Measurements from ENCODE around the gene DSC1. TPM values are rescaled to one million over a fixed set of nuclear protein-coding genes. Genes with fewer than 3 reads are reported as not detected.
"Not testable (repeated sequence)": the region's sequence is repeated elsewhere in the genome, so short reads cannot be mapped to it uniquely, and the experiment has no call there.

Gene DSC1
- total RNA-seq, 2 experiments from 2014 or later: 0.20 to 0.24 TPM

GRCh38 chr18:31123125-31123524 lies 39.5 kb downstream of the DSC1 start:
- CTCF ChIA-PET; intact Hi-C loops (cut with micrococcal nuclease); H3K27ac Mint-ChIP-seq; H3K4me1 Mint-ChIP-seq (ENCODE audit: low read depth); H3K4me3 Mint-ChIP-seq; DNase-seq; H3K36me3 Mint-ChIP-seq (ENCODE audit: low read depth); H3K27me3 Mint-ChIP-seq (ENCODE audit: low read depth): not testable (repeated sequence)
- peaks cover 13% of the 10 kb centered on the region for H3K9me3 Mint-ChIP-seq

DNA sequence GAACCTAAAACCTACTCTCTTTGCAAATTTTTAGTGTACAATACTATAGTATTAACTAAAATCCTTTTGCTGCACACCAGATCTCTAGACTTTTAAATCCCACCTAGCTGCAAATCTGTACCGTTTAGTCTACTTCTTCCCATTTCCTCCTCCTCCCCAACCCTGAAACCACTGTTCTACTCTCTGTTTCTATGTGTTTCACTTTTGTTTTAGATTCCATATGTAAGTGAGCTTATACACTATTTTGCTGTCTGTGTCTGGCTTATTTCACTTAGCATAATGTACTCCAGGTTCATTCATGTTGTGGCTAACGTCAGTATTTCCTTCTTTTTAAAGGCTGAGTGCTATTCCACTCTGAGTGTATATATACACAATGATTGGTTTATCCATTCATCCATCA lies 42.1 kb downstream of the DSC1 start:
- intact Hi-C loops (cut with micrococcal nuclease): no loop called here
- Mint-ChIP-seq H3K27me3 (ENCODE audit: low read depth) (no peaks in the 10 kb centered on the region), H3K9me3 (peaks cover 7% of the 10 kb centered on the region), H3K36me3 (ENCODE audit: low read depth) (no peaks in the 10 kb centered on the region), H3K4me1 (ENCODE audit: low read depth) (no peaks in the 10 kb centered on the region), H3K27ac (no peak overlapping the region), H3K4me3 (no peak overlapping the region)
- DNase-seq: no peak
- CTCF ChIA-PET: interaction anchor here (0.7 kb wide), 2 partner anchors 782 to 1089 kb away, joined by 4 to 5 read pairs; no protein-coding TSS in a partner anchor

GRCh38 chr18:31116853-31117595 lies 45.6 kb downstream of the DSC1 start:
- Mint-ChIP-seq H3K4me1 (ENCODE audit: low read depth) (no peaks in the 10 kb centered on the region), H3K27ac (no peak overlapping the region), H3K36me3 (ENCODE audit: low read depth) (no peaks in the 10 kb centered on the region), H3K9me3 (peaks cover 7% of the 10 kb centered on the region), H3K27me3 (ENCODE audit: low read depth) (no peaks in the 10 kb centered on the region), H3K4me3 (no peak overlapping the region)
- intact Hi-C loops (cut with micrococcal nuclease): no loop called here
- DNase-seq: no peak
- CTCF ChIA-PET: interaction anchor here (0.7 kb wide), 1 partner anchor 407 kb away, joined by 3 read pairs; no protein-coding TSS in a partner anchor

- CTCF ChIA-PET: no interaction called here
- no peak for DNase-seq
- intact Hi-C loops (cut with micrococcal nuclease): no loop called here
- no peaks in the 10 kb centered on the region for H3K4me1 Mint-ChIP-seq (ENCODE audit: low read depth)
- H3K27me3 Mint-ChIP-seq (ENCODE audit: low read depth): no peaks in the 10 kb centered on the region
- no peak overlapping the region for H3K4me3 Mint-ChIP-seq
- H3K36me3 Mint-ChIP-seq (ENCODE audit: low read depth): no peaks in the 10 kb centered on the region
- H3K9me3 Mint-ChIP-seq: no peaks in the 10 kb centered on the region
- no peak overlapping the region for H3K27ac Mint-ChIP-seq
These were observed 49.9 kb downstream of the DSC1 start for GRCh38 chr18:31112804-31113203.

DNA sequence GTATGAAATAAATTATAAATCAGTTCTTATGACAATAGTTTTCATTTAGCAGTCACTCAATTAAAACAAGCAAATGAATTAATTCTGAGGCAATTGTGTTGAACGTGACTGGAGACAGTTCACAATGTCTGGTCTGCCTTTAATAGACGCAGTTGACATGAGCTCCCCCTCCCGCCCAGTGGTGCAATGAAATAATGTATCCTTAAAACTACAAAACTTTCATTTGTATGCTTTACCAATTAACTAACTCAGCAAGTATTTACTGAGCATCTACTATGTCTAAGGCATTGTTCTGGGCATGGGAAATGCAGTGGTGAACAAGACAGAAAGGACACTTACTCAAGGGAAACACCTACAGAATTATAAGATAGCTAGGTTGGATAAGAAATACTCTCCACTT lies 56.9 kb downstream of the DSC1 start:
- H3K36me3 Mint-ChIP-seq (ENCODE audit: low read depth): no peaks in the 10 kb centered on the region
- no peaks in the 10 kb centered on the region for H3K4me1 Mint-ChIP-seq (ENCODE audit: low read depth)
- CTCF ChIA-PET: no interaction called here

DNA sequence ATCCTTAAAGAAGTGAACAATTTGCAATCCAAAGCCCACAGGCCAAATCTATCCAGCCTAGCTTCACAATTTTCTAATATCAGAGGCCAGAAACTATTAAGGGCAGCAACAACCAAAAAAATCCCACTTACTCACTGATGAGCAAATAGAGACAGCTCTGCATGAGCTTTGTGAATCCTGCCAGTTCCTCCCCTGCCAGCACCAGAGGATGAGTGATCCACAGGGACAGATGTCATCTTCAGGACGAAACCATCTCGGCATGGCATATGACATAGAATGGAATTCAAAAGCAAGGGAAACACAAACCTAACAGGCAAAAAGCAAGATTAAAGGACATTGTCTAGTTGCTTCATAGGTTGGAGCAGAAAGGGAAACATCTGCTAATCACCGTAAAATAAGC lies 58.2 kb downstream of the DSC1 start:
- Mint-ChIP-seq H3K36me3 (ENCODE audit: low read depth) (no peaks in the 10 kb centered on the region), H3K27ac (no peak overlapping the region), H3K4me3 (no peak overlapping the region), H3K9me3 (no peaks in the 10 kb centered on the region), H3K27me3 (ENCODE audit: low read depth) (peaks cover 13% of the 10 kb centered on the region), H3K4me1 (ENCODE audit: low read depth) (no peaks in the 10 kb centered on the region)
- CTCF ChIA-PET: no interaction called here
- intact Hi-C loops (cut with micrococcal nuclease): no loop called here
- DNase-seq: no peak

More for the DNA sequence above, 56.9 kb downstream of the DSC1 start:
- DNase-seq: no peak
- no peak overlapping the region for H3K4me3 Mint-ChIP-seq
- H3K9me3 Mint-ChIP-seq: no peaks in the 10 kb centered on the region
- intact Hi-C loops (cut with micrococcal nuclease): no loop called here
- peaks cover 6% of the 10 kb centered on the region for H3K27me3 Mint-ChIP-seq (ENCODE audit: low read depth)
- H3K27ac Mint-ChIP-seq: no peak overlapping the region

- no peak overlapping the region for H3K4me3 Mint-ChIP-seq
- CTCF ChIA-PET: no interaction called here
- intact Hi-C loops (cut with micrococcal nuclease): no loop called here
- H3K27me3 Mint-ChIP-seq (ENCODE audit: low read depth): peaks cover 19% of the 10 kb centered on the region
- no peak for DNase-seq
- no peaks in the 10 kb centered on the region for H3K36me3 Mint-ChIP-seq (ENCODE audit: low read depth)
- no peaks in the 10 kb centered on the region for H3K9me3 Mint-ChIP-seq
- no peaks in the 10 kb centered on the region for H3K4me1 Mint-ChIP-seq (ENCODE audit: low read depth)
- no peak overlapping the region for H3K27ac Mint-ChIP-seq
These were observed 59.2 kb downstream of the DSC1 start for GRCh38 chr18:31103423-31103822.

DNA sequence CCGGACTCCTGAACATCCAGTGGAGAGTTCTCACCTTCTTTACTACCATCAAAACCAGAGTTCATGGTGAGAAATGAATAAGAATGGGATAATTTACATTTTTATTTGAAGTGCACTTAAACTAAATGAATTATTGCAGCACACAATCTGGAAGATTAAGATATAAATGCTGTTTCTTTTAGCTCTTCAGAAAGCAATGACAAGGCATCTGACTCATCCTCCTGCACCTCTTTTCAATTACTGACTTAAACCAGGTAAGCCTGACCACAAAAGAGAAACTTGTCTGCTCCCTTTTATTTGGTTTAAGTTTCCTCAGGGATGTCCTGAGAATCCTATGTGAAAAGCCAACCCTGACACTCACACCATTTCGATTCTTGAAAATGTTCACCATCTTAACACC lies 59.7 kb downstream of the DSC1 start:
- H3K27me3 Mint-ChIP-seq (ENCODE audit: low read depth): peaks cover 19% of the 10 kb centered on the region
- intact Hi-C loops (cut with micrococcal nuclease): no loop called here
- no peaks in the 10 kb centered on the region for H3K4me1 Mint-ChIP-seq (ENCODE audit: low read depth)
- no peak for DNase-seq
- H3K36me3 Mint-ChIP-seq (ENCODE audit: low read depth): no peaks in the 10 kb centered on the region
- CTCF ChIA-PET: no interaction called here
- H3K4me3 Mint-ChIP-seq: no peak overlapping the region
- no peak overlapping the region for H3K27ac Mint-ChIP-seq
- H3K9me3 Mint-ChIP-seq: no peaks in the 10 kb centered on the region

GRCh38 chr18:31102025-31102684 lies 60.5 kb downstream of the DSC1 start, which contains the start of gene DSC2:
Gene DSC2, minus strand, starts transcription at chr18:31102421. Its CDS starts 450 bp downstream, at chr18:31101971.
- Mint-ChIP-seq H3K4me1 (ENCODE audit: low read depth) (no peaks in the 10 kb centered on the region), H3K4me3 (peak within 1 kb of the TSS; percentile 57), H3K9me3 (no peaks in the 10 kb centered on the region), H3K36me3 (ENCODE audit: low read depth) (no peaks in the 10 kb centered on the region), H3K27me3 (ENCODE audit: low read depth) (peaks cover 19% of the 10 kb centered on the region), H3K27ac (no peak within 1 kb of the TSS)
- no peak for DNase-seq
- intact Hi-C loops (cut with micrococcal nuclease): no loop called here
- CTCF ChIA-PET: no interaction called here

GRCh38 chr18:31101183-31102024 lies 61.3 kb downstream of the DSC1 start:
- intact Hi-C loops (cut with micrococcal nuclease): no loop called here
- Mint-ChIP-seq H3K4me1 (ENCODE audit: low read depth) (no peaks in the 10 kb centered on the region), H3K27ac (no peak overlapping the region), H3K36me3 (ENCODE audit: low read depth) (no peaks in the 10 kb centered on the region), H3K4me3 (peak overlapping the region; percentile 57), H3K27me3 (ENCODE audit: low read depth) (peaks cover 19% of the 10 kb centered on the region), H3K9me3 (no peaks in the 10 kb centered on the region)
- DNase-seq: no peak
- CTCF ChIA-PET: no interaction called here

DNA sequence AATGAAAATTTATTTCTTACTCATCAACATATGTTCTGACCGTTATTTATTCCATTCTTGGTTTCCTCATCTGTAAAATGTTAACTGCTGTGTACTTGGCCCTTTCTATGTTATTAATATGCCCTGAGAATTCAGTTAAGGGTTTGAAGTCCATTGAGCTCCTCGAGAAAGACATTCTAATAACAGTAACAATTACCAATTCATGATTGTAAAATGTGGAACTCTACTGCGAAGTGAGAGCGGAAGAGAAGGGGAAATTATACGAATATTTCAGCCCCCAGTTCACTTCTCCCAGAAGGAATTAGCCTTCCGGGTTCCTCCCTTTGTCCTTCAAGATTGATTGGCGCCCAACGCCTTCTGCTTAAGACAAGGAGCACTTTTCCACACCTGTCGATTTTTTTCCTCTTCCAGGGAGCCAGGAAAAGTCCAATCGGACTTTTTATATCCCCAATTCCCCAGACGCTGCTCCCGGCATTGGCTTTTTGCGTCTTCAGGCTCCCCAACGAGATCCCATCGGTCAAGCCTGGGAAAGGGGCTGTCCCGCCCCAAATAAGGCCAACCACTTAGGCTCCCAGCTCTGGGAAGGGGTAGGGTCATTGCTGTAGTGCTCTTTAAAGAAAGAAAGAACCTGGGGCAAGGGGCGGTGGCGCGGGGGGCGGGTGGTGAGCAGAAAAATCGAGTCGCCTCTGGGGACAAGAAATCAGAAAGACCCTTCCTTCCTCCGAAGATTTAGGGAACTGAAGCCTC lies 62.0 kb downstream of the DSC1 start:
- no peaks in the 10 kb centered on the region for H3K4me1 Mint-ChIP-seq (ENCODE audit: low read depth)
- no peak for DNase-seq
- H3K9me3 Mint-ChIP-seq: no peaks in the 10 kb centered on the region
- no peaks in the 10 kb centered on the region for H3K36me3 Mint-ChIP-seq (ENCODE audit: low read depth)
- H3K4me3 Mint-ChIP-seq: peak overlapping the region; percentile 51
- H3K27ac Mint-ChIP-seq: no peak overlapping the region
- intact Hi-C loops (cut with micrococcal nuclease): no loop called here
- CTCF ChIA-PET: no interaction called here
- H3K27me3 Mint-ChIP-seq (ENCODE audit: low read depth): peaks cover 19% of the 10 kb centered on the region

Measured in activated naive CD4-positive, alpha-beta T cell treated with anti-CD3 and anti-CD28 coated beads for 36 hours (primary cell).